NCI-H748 (cell line): Measurements from ENCODE around the gene INSIG1.

ENCODE experiments used
- DNase-seq: peaks from one replicate; lab custom pipeline; 2025; ENCODE audit not compliant: unreplicated experiment; lab: John Stamatoyannopoulos, UW

The INSIG1 gene

GRCh38 chr7:155324012-155324917 lies 26.6 kb downstream of the INSIG1 start:
- DNase-seq = peak; percentile 28

GRCh38 chr7:155324918-155325235 lies 27.2 kb downstream of the INSIG1 start:
- no peak for DNase-seq

- DNase-seq = no peak
Observed at GRCh38 chr7:155326385-155326784, 28.7 kb downstream of the INSIG1 start.

- DNase-seq = no peak
Observed at GRCh38 chr7:155327590-155328320, 30.1 kb downstream of the INSIG1 start.

GRCh38 chr7:155329225-155329624 lies 31.5 kb downstream of the INSIG1 start:
- DNase-seq = no peak

- DNase-seq = no peak
Observed at GRCh38 chr7:155331396-155331795, 33.7 kb downstream of the INSIG1 start.

GRCh38 chr7:155333346-155334234 lies 35.9 kb downstream of the INSIG1 start:
- peak; percentile 56 for DNase-seq

GRCh38 chr7:155336812-155337602 lies 39.3 kb downstream of the INSIG1 start:
- DNase-seq = no peak

GRCh38 chr7:155337946-155338631 lies 40.4 kb downstream of the INSIG1 start:
- DNase-seq = no peak

GRCh38 chr7:155338632-155339320 lies 41.1 kb downstream of the INSIG1 start:
- no peak for DNase-seq

GRCh38 chr7:155339474-155339873 lies 41.8 kb downstream of the INSIG1 start:
- DNase-seq = no peak

GRCh38 chr7:155340071-155340531 lies 42.4 kb downstream of the INSIG1 start:
- DNase-seq = no peak

GRCh38 chr7:155340721-155341120 lies 43.0 kb downstream of the INSIG1 start:
- no peak for DNase-seq

- no peak for DNase-seq
Observed at GRCh38 chr7:155341463-155341983, 43.8 kb downstream of the INSIG1 start.

GRCh38 chr7:155342313-155342712 lies 44.6 kb downstream of the INSIG1 start:
- DNase-seq = no peak

GRCh38 chr7:155343150-155343549 lies 45.5 kb downstream of the INSIG1 start:
- no peak for DNase-seq

GRCh38 chr7:155343661-155344121 lies 46.0 kb downstream of the INSIG1 start:
- no peak for DNase-seq

- DNase-seq = no peak
Observed at GRCh38 chr7:155344270-155344617, 46.6 kb downstream of the INSIG1 start.
